Measurements from ENCODE around the gene DNAJC21. TPM values are rescaled to one million over a fixed set of nuclear protein-coding genes. Genes with fewer than 3 reads are reported as not detected.

Gene DNAJC21
- polyA plus RNA-seq, 2 of the 4 experiments (the other 2 are of a cell fraction): 31.1 to 36.5 TPM

DNA sequence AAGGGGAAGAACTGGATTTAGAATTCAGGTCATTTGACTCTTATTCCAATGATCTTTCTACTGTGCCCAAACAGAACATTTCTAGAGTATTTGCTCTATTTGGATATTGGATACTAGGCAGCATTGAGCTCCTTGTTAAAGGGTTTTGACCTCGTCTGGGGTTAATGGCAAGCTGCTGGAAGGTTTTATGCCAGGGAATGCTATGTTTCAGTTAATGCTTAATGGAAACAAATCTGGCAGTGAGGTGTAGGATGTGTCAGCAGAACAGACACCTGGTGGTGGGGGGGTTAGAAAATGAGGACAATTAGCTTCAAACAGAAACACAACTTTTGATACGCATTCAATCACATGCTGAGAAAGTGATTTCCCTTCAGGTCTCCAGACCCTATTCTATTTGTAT, 66.9 kb downstream of the DNAJC21 start (continued):
- TF ChIP-seq MAFK (IDR thresholded peaks at IDR 0.05; ENCODE audit: partially characterized antibody): no peak
- TF ChIP-seq, protein P1, sequence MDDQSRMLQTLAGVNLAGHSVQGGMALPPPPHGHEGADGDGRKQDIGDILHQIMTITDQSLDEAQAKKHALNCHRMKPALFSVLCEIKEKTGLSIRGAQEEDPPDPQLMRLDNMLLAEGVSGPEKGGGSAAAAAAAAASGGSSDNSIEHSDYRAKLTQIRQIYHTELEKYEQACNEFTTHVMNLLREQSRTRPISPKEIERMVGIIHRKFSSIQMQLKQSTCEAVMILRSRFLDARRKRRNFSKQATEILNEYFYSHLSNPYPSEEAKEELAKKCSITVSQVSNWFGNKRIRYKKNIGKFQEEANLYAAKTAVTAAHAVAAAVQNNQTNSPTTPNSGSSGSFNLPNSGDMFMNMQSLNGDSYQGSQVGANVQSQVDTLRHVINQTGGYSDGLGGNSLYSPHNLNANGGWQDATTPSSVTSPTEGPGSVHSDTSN (IDR thresholded peaks at IDR 0.05): no peak
- TF ChIP-seq TP53 (CRISPR knock-in tag; IDR thresholded peaks at IDR 0.05): no peak
- no peak for TF ChIP-seq BHLHE40 (IDR thresholded peaks at IDR 0.05; ENCODE audit: low read depth, low read length)
- TF ChIP-seq TFCP2L1 (CRISPR knock-in tag; IDR thresholded peaks at IDR 0.05): no peak
- no peak for TF ChIP-seq RARB (CRISPR knock-in tag; IDR thresholded peaks at IDR 0.05)

DNA sequence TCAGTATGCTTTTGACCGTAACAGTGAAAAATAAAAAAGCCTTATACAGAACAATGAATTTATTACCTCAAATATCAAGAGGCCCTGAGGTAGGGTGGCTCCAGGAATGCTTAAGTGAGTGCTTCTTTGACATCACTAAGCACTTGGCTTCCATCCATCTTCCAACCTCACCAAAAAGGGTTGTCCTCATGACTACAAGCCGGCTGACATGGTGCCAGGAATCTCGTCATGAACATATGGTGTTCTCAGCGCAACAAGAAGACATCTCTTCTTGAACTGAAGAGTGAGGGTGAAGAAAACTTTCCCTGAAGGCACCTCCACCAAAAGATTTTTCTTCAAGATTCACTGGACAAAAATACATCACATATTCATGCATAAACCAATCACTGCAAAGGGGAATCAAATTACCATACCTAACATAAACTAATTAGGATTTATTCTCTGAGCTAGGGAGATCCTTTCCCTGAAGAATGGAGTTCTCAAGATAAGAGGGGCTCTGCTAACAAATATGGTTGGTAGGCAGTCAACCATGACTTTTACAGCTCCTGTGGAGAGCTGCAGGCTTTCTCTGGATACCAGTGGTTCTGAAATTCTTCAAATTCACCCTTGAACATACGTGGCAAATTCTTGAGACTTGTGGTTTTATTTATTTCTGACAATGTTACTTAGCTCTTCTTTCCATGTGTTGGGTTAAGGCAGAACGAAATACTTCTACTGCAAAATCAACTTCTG, 68.9 kb downstream of the DNAJC21 start:
- Histone ChIP-seq H3K27ac (no peak overlapping the region), H3K4me2 (no peak overlapping the region), H3K4me1 (no peaks in the 10 kb centered on the region; the same call in 2 of the 3 replicates), H3K4me3 (no peak overlapping the region), H3K9me3 (no peaks in the 10 kb centered on the region)
- no peak for ATAC-seq
- WGBS (ENCODE audit: missing lambda C conversion rate): 15% methylated on average over 6 of the region's 6 CpGs
- POLR2A ChIA-PET: no interaction called here
- peak in 1 of 2 experiments; percentile 4 for DNase-seq (ENCODE audit: low read depth in 1 of 2, low spot score in 1 of 2)
- no peak for FAIRE-seq
- CTCF ChIA-PET: interaction anchor here (7.6 kb wide), 1 partner anchor 522 kb away, joined by 54 read pairs; no protein-coding TSS in a partner anchor
- TF ChIP-seq ZC3H11A (IDR thresholded peaks at IDR 0.05): no peak
- no peak for TF ChIP-seq HOXB13 (CRISPR knock-in tag; IDR thresholded peaks at IDR 0.05; ENCODE audit: low read depth)
- no peak for TF ChIP-seq HOXA7 (CRISPR knock-in tag; IDR thresholded peaks at IDR 0.05)
- TF ChIP-seq RCOR1 (IDR thresholded peaks at IDR 0.05; ENCODE audit: low read depth, low read length): no peak
- no peak for TF ChIP-seq HOXB5 (CRISPR knock-in tag; IDR thresholded peaks at IDR 0.05)
- no peak for TF ChIP-seq JUNB (IDR thresholded peaks at IDR 0.05)
- TF ChIP-seq RARB (CRISPR knock-in tag; IDR thresholded peaks at IDR 0.05): no peak
- TF ChIP-seq CHD2 (IDR thresholded peaks at IDR 0.05; ENCODE audit: low read length, partially characterized antibody): no peak

DNA sequence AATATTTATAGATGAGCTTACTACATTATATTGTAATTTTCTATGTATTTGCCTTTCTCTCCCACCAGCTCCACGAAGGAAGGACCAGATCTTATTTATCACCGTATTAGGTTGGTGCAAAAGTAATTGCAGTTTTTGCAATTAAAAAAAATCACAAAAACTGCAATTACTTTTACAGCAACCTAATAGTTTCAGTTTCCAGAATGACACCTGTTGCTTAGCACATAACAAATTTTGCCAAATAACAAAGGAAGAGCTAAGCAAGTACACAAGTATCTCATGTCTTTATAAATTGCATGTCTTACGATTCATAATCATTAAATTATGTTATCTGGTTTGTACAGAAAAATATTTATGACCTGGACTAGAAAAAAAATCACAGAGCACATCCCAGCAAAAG, 72.5 kb downstream of the DNAJC21 start:
- H3K4me2 ChIP-seq: no peak overlapping the region
- WGBS (ENCODE audit: missing lambda C conversion rate): 19% methylated on average over 3 of the region's 3 CpGs
- DNase-seq (ENCODE audit: low read depth in 1 of 2, low spot score in 1 of 2) (no peak), FAIRE-seq (no peak), ATAC-seq (no peak)
- no peak overlapping the region for H3K4me3 ChIP-seq
- no peaks in the 10 kb centered on the region; the same call in 2 of the 3 replicates for H3K4me1 ChIP-seq
- no peaks in the 10 kb centered on the region for H3K9me3 ChIP-seq
- CTCF ChIA-PET: interaction anchor here (0.7 to 7.6 kb wide), 7 partner anchors 9 to 537 kb away, joined by 3 to 54 read pairs (median 21); no protein-coding TSS in a partner anchor
- POLR2A ChIA-PET: no interaction called here
- H3K27ac ChIP-seq: no peak overlapping the region
- TF ChIP-seq CHD2 (IDR thresholded peaks at IDR 0.05; ENCODE audit: low read length, partially characterized antibody) (no peak), MAX (IDR thresholded peaks at IDR 0.05) (no peak), HOXB5 (CRISPR knock-in tag; IDR thresholded peaks at IDR 0.05) (no peak), SMC3 (IDR thresholded peaks at IDR 0.05) (no peak), TFCP2L1 (CRISPR knock-in tag; IDR thresholded peaks at IDR 0.05) (no peak), ZNF302 (CRISPR knock-in tag; IDR thresholded peaks at IDR 0.05) (no peak), HMGXB4 (CRISPR knock-in tag; IDR thresholded peaks at IDR 0.05; ENCODE audit: borderline replicate concordance) (no peak), FOSB (CRISPR knock-in tag; IDR thresholded peaks at IDR 0.05) (no peak), RCOR1 (IDR thresholded peaks at IDR 0.05; ENCODE audit: low read depth, low read length) (no peak), POLR2A (IDR thresholded peaks at IDR 0.05; ENCODE audit: low read length) (no peak), HEYL (CRISPR knock-in tag; IDR thresholded peaks at IDR 0.05) (no peak), ZSCAN20 (CRISPR knock-in tag; IDR thresholded peaks at IDR 0.05) (no peak)
